Epithelial cell of esophagus (primary cell): ENCODE results near the gene POLR2F.

Source experiments
- DNase-seq: peaks from one replicate; pipeline ENCODE4 v3.0.0; 2010; ENCODE audit warnings: low read depth
- H3K4me3 ChIP-seq: 2 replicates; pipeline ENCODE4 v1.5.1; 2011; ENCODE audit warnings: mild to moderate bottlenecking, low read length, control low read depth
- CTCF ChIP-seq: IDR thresholded peaks from 2 replicates; pipeline ENCODE4 v1.5.1; 2011; ENCODE audit warnings: low read depth, mild to moderate bottlenecking, low read length, control low read depth, inconsistent platforms; ENCODE audit not compliant: insufficient read depth; ENCODE audit errors: missing control alignments

The POLR2F gene

GRCh38 chr22:38007330-38007902 is 53.9 kb downstream of the POLR2F start:
- TF ChIP-seq CTCF = no peak
- H3K4me3 ChIP-seq = no peak overlapping the region
- DNase-seq = no peak

GRCh38 chr22:38009000-38009806 is 55.7 kb downstream of the POLR2F start:
- DNase-seq = no peak
- no peak for TF ChIP-seq CTCF
- no peak overlapping the region for H3K4me3 ChIP-seq

- TF ChIP-seq CTCF = no peak
- H3K4me3 ChIP-seq = no peak overlapping the region
- peak; percentile 62 for DNase-seq
These were observed 59.1 kb downstream of the POLR2F start for GRCh38 chr22:38012604-38013072.

GRCh38 chr22:38014083-38014482 is 60.6 kb downstream of the POLR2F start:
- no peak for DNase-seq
- TF ChIP-seq CTCF = no peak
- no peak overlapping the region for H3K4me3 ChIP-seq

- TF ChIP-seq CTCF = no peak
- peak; percentile 64 for DNase-seq
- no peak overlapping the region for H3K4me3 ChIP-seq
These were observed 63.0 kb downstream of the POLR2F start for GRCh38 chr22:38016182-38017151.

- no peak overlapping the region for H3K4me3 ChIP-seq
- peak; percentile 50 for DNase-seq
- no peak for TF ChIP-seq CTCF
These were observed 63.9 kb downstream of the POLR2F start for GRCh38 chr22:38017272-38017920.
